Osteoblast (primary cell): Measurements from ENCODE around the gene GPX6. TPM values are rescaled to one million over a fixed set of nuclear protein-coding genes. Genes with fewer than 3 reads are reported as not detected.
"Not testable (repeated sequence)": the region's sequence is repeated elsewhere in the genome, so short reads cannot be mapped to it uniquely, and the experiment has no call there.

Experiments used
- DNase-seq: peaks from one replicate; pipeline ENCODE4 v3.0.0; 2011; ENCODE audit warnings: low spot score, mixed read lengths; ENCODE audit not compliant: insufficient read length; ENCODE audit errors: missing footprints
- H2AFZ ChIP-seq: 2 replicates; pipeline ENCODE4 v1.6.0; 2011; ENCODE audit warnings: mild to moderate bottlenecking, low read length
- H3K27ac ChIP-seq: 2 replicates; pipeline ENCODE4 v1.5.1; 2011; ENCODE audit warnings: mild to moderate bottlenecking, low read depth, low read length, moderate library complexity
- H3K27me3 ChIP-seq: 2 replicates; pipeline ENCODE4 v1.6.0; 2012; ENCODE audit warnings: mild to moderate bottlenecking, control low read depth, inconsistent platforms, low read length, moderate library complexity; ENCODE audit not compliant: insufficient read depth
- H3K36me3 ChIP-seq: 2 replicates; pipeline ENCODE4 v1.5.1; 2011; ENCODE audit warnings: mild to moderate bottlenecking, low read length, control low read depth, moderate library complexity; ENCODE audit not compliant: insufficient read depth
- H3K4me1 ChIP-seq: 2 replicates; pipeline ENCODE4 v1.5.1; 2011; ENCODE audit warnings: mild to moderate bottlenecking, low read length, control low read depth, moderate library complexity; ENCODE audit not compliant: insufficient read depth
- H3K4me2 ChIP-seq: 2 replicates; pipeline ENCODE4 v1.6.0; 2011; ENCODE audit warnings: mild to moderate bottlenecking, low read length; ENCODE audit not compliant: insufficient read depth
- H3K4me3 ChIP-seq: fragments of 200-600 bp; sonication (generic); 3 replicates; pipeline ENCODE4 v1.5.1; 2012; ENCODE audit warnings: mild to moderate bottlenecking, low read length, inconsistent platforms; ENCODE audit not compliant: insufficient read depth
- H3K79me2 ChIP-seq: 2 replicates; pipeline ENCODE4 v1.6.0; 2012; ENCODE audit warnings: mild to moderate bottlenecking, low read length, control low read depth, inconsistent platforms; ENCODE audit not compliant: insufficient read depth
- H3K9me3 ChIP-seq: 2 replicates; pipeline ENCODE4 v1.5.1; 2011; ENCODE audit warnings: low read depth, low read length, control low read depth
- H4K20me1 ChIP-seq: 2 replicates; pipeline ENCODE4 v1.6.0; 2012; ENCODE audit warnings: mild to moderate bottlenecking, low read length, control low read depth; ENCODE audit not compliant: insufficient read depth
- CTCF ChIP-seq: IDR thresholded peaks from 2 replicates; pipeline ENCODE4 v1.5.1; 2011; ENCODE audit warnings: mild to moderate bottlenecking, low read depth, low read length, moderate library complexity; ENCODE audit errors: extremely low read depth
- total RNA-seq: library from RNA; depleted of rRNA; stranded (reverse); fragments of >200 nt; gene quantifications from 2 replicates; pipeline ENCODE4 v1.2.3, GENCODE V29; 2012

The GPX6 gene
- total RNA-seq, 1 donor = not detected

GRCh38 chr6:28523241-28523622 lies 7.6 kb upstream of the GPX6 start:
- no peak overlapping the region for H3K27ac ChIP-seq
- no peaks in the 10 kb centered on the region for H4K20me1 ChIP-seq
- no peak overlapping the region for H3K4me3 ChIP-seq
- no peaks in the 10 kb centered on the region for H3K36me3 ChIP-seq
- no peaks in the 10 kb centered on the region for H3K4me1 ChIP-seq
- no peak for TF ChIP-seq CTCF
- no peak overlapping the region for H2AFZ ChIP-seq
- no peak for DNase-seq
- H3K9me3 ChIP-seq = no peaks in the 10 kb centered on the region
- H3K4me2 ChIP-seq = no peak overlapping the region
- no peaks in the 10 kb centered on the region for H3K27me3 ChIP-seq
- H3K79me2 ChIP-seq = no peaks in the 10 kb centered on the region

- TF ChIP-seq CTCF = no peak
- Histone ChIP-seq H3K36me3 (no peaks in the 10 kb centered on the region), H4K20me1 (no peaks in the 10 kb centered on the region), H3K4me1 (no peaks in the 10 kb centered on the region), H3K4me3 (no peak overlapping the region), H3K4me2 (no peak overlapping the region), H3K27me3 (no peaks in the 10 kb centered on the region), H3K9me3 (no peaks in the 10 kb centered on the region), H2AFZ (no peak overlapping the region), H3K27ac (no peak overlapping the region), H3K79me2 (no peaks in the 10 kb centered on the region)
- DNase-seq = no peak
Measured at GRCh38 chr6:28522594-28523240, 7.1 kb upstream of the GPX6 start.

GRCh38 chr6:28517964-28518363 lies 2.4 kb upstream of the GPX6 start:
- Histone ChIP-seq H2AFZ (no peak overlapping the region), H3K4me2 (no peak overlapping the region), H3K27ac (no peak overlapping the region), H3K36me3 (no peaks in the 10 kb centered on the region), H3K79me2 (no peaks in the 10 kb centered on the region), H4K20me1 (no peaks in the 10 kb centered on the region), H3K9me3 (no peaks in the 10 kb centered on the region), H3K4me1 (no peaks in the 10 kb centered on the region), H3K27me3 (no peaks in the 10 kb centered on the region), H3K4me3 (no peak overlapping the region)
- TF ChIP-seq CTCF = no peak
- no peak for DNase-seq

- H3K79me2 ChIP-seq, H3K4me3 ChIP-seq, H3K9me3 ChIP-seq, DNase-seq, H3K27me3 ChIP-seq, H3K36me3 ChIP-seq, H4K20me1 ChIP-seq, H2AFZ ChIP-seq, H3K4me2 ChIP-seq, H3K27ac ChIP-seq, H3K4me1 ChIP-seq: not testable (repeated sequence)
Measured at GRCh38 chr6:28512387-28512786, 3.2 kb downstream of the GPX6 start.
